ENCODE data around the gene SETBP1.

GRCh38 chr18:44701227-44701626 is 20.5 kb downstream of the SETBP1 start:
- TF ChIP-seq CTCF (IDR thresholded peaks at IDR 0.05) (no peak), POLR2AphosphoS5 (IDR thresholded peaks at IDR 0.05; ENCODE audit: low read depth, low read length) (no peak), REST (IDR thresholded peaks at IDR 0.05; ENCODE audit: insufficient read depth in 1 of 2, low read depth in 2 of 2, low read length in 1 of 2) (no peak), SIN3A (IDR thresholded peaks at IDR 0.05; ENCODE audit: borderline replicate concordance, insufficient read depth, low read depth, low read length) (no peak), TCF7L2 (IDR thresholded peaks at IDR 0.05; ENCODE audit: low read depth, low read length) (no peak)
